Activated naive CD4-positive, alpha-beta T cell (primary cell): Measurements from ENCODE around the gene FBXO4.
A peak's percentile ranks its signal among the peaks of the same experiment; 100 is the strongest.
"Not testable (repeated sequence)": the region's sequence is repeated elsewhere in the genome, so short reads cannot be mapped to it uniquely, and the experiment has no call there.

Experiments
- DNase-seq, 4 experiments: peaks; one replicate each; lab custom pipeline; 2025; lab: John Stamatoyannopoulos, UW

The FBXO4 gene

DNA sequence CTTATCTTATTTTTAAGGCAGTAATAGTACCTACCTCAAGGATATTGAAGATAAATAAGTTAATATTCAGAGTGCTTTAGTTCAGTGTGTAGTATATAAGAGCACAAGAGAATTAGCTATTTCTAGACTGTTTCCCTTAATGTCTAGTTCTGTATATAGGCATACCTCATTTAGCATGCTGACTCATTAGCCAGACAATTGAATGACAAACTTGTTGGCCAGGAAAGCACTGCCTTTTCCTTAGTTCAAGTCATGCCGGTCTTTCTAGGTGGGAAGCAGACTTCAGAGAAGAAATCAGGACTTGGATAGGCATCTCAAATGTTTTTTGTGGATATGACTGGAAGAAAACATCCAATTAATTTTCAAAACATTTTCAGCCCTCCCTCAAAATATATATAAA lies 3.2 kb upstream of the FBXO4 start:
- DNase-seq: no peak

DNA sequence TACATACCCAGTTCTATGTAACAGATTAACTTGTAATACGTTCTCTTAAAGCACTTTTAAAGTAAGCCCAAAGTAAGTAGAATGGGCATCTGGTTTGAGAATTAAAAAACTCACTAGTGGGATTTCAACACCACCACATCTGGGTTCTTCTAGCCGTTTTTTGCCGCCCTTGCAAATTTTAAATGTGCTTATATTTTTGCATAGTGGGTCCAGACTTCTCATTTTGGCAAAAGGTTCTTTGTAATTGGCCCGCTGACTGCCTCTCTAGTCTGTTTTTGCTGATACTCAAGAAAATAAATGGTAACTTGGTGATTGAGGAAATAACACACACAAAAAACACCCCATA lies 582 bp upstream of the FBXO4 start:
- no peak for DNase-seq

DNA sequence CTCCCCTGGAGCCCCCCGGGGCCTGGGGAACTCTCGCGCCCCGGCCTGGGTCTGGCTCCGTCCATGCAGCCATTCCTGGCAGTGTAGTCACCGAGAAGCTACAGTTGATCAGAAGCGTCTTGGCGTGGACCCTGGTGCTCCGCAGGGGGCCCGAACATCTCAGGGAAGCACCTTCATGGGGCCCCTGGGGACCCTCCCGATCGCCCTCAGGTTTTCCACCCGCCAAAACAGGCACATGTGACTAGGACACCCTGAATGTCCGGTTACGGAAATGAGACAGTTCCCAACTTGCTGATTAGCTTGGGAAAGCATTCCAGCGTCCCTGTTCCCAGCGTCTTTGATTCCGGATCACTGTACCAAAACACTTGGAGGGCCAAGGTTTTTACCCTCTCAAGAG lies 472 bp downstream of the FBXO4 start:
- DNase-seq: peak; percentile 9 to 30 (median 28)

DNA sequence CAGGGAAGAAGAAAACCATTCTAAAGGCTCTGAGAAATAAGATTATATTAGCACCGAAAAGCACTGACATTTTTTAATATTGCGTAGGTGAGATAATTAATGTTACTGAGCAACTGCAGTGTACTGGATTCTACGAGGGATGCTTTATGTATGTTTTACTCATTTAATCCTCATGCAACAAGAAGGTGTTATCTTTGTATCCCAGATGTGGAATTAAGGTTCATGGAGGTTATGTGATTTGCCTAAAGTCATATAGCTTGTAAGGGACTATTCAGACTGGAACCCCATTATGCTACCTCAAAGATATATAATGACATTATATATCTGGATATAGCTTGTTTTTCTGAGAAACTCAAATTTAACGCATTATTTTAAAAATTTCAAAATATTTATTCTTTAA lies 2.5 kb downstream of the FBXO4 start:
- DNase-seq: no peak

DNA sequence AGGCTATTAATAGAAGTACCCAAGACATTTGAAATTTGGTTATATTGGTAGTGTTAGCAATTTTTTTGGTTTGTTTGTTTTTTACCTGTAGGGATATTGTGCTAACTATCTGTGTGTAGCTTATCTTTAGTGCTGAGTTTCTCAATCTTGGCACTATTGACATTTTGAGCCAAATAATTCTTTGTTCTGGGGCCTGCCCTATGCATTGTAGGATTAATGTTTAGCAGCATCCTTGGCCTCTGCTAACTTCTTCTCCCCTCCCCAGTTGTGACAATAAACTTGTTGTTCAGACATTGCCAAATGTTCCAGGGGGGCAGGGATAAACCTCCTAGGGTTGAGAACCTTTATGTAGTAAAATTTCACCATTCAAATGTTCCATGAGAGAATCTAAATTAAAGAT lies 4.0 kb downstream of the FBXO4 start:
- DNase-seq: no peak

DNA sequence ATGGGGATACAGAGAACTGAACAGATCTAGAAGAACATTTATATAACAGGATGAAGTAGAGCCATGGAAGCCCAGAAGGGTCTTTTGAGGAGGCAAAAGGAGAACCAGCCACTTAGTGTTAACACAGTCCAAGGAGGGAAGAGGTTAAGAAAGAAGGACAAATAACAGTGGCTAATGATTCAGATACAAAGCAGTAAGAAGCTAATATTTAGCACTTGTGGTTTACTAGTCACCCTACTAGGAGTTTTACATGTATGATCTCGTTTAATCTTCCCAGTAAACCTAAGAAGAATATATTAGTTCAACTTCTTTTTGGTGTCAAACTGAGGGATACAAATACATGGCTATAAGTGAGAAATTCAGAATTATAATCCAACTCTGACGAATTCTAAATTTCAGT lies 7.7 kb downstream of the FBXO4 start:
- no peak for DNase-seq

DNA sequence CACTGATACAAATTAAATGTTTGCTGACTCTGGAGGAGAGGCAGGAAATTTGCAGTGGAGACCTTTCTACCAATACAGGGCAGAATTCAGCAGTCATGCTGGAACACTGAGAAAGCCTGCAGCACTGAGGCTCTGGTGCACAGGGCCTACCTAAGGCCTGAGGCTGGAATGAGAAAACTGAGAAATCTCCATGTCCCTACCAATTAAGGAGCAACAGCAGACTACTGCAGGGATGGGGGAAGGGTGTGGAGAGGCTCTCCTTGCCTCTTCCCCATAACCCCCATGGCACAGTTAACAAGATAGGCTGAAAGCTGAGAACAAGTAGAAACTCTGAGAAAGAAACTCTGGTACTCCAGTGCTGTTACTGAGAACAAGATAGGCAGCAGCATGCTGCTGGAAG lies 10.5 kb downstream of the FBXO4 start:
- no peak for DNase-seq

DNA sequence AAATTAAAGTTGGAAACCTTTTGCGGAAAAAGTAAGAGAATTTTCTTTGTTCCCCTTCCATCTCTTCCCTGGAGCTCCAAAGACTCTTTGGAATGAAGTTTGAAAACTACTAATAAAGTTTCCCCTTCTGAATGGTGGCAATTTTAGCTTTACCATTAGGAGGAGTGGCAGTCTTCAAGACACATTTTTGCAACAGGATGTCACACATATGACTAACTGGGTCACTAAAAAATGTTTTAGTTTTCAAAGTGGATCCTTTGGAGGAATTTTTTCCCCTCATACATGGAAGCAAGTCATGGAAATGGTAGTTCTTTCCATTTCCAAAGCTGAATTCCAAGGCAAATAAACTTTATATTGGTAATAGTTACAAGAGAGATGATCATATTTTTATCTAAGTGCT lies 15.6 kb downstream of the FBXO4 start:
- DNase-seq: no peak

DNA sequence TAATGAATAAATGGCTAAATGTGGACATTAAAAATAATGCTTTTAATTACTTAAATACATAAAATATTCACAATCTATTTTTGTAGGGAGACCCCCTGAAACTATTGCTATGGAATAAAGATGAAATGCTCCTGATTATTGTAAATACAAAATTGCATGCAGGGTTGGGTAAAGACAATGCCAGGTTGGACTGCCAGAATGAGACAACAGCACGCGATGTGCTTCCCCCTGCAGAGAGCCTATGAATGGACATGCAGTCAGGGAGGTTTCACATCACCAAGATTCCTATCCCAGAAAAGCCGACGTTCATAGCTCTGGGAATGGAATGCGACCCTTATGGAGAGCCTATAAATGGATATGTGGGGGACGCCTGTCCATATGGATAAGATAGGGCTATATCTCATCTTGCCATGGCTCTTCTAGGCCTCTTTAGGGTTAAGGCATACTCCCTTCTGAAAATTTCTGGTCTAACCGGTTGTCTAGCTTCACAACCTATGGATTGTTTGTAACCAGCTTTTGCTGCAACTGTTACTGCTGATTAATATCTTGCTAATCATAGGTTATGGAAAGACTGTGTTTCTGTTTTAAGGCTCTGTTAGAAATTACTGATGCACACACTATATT lies 20.4 kb downstream of the FBXO4 start:
- not testable (repeated sequence) for DNase-seq

DNA sequence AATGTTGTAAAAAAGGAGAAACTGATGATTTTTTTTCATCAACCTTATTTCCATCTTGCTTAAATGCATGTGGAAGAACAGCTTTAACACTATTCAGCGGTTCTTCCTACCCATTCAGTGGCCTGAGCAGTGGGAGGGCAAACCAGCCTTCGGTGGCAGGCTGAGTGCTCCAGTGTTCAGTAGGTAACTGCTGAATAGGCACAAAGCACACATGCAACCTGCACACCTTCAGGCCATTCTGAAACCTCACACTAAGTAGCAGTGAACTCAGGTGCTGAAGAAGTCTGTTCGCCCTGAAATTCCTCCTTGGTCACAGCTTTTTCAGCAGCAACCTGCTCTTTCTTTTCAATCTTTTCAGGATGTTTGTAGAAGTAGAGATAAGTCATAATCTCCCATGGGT lies 26.1 kb downstream of the FBXO4 start:
- no peak for DNase-seq

DNA sequence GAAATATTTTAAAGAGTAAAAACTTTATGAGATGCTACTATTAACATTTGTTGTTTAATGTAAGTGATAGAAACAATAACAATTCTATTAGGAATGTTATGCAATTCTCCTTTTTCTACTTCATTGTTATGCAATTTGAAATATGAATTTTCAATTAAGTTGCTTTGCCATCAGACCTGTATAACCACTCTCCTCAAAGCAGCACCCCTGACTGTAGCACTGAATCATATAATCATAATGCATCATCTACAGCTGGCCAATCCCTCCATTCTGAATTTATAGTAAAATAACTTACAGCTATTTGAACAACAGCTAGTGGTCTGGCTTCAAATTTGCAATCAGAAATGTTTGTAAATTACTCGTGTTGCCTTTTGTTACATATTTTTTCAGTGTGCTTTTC lies 29.2 kb downstream of the FBXO4 start:
- DNase-seq: no peak

DNA sequence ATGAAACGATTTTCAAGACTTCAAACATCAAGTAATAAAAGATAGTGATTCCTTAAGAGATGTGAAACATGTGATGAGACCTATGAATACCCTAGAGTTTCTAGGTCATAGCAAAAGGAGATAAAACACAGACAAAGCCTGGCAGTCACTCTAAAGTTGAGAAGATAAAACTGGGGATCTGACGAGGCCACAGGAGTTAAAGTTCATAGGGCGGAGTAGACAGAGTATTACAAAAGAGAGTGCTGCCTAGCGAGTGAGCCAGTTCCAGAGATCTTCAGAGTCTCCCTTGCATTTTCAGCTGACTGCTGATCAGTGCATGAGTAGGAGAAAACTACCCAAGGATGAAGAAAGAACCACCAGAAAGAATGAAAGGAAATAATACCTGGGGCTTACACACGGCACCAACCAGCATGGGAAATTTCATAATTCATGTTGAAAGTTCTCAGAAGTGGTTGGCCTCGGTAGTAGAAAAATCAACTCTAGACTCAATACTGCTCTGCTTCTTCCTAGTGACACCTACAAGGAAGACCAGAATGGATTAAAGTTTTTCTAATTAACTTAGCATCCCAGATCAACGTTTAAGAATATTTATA lies 30.4 kb downstream of the FBXO4 start:
- no peak for DNase-seq

DNA sequence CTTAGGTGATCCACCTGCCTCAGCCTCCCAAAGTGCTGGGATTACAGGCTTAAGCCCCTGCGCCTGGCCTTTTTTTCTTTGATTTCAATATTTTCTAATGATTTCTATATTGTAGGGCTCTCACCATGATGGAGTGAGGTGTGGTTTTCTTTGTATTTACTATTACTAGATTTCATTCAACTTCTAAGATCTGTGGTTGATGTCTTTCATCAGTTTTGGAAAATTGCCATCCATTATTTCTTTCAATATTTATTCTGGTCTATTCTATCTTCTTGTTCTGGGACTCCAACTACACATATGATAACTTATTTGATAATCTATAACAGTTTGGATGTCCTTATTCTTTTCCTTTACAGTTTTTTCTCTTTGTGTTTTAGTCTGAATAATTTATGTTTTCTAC lies 31.9 kb downstream of the FBXO4 start:
- no peak for DNase-seq

DNA sequence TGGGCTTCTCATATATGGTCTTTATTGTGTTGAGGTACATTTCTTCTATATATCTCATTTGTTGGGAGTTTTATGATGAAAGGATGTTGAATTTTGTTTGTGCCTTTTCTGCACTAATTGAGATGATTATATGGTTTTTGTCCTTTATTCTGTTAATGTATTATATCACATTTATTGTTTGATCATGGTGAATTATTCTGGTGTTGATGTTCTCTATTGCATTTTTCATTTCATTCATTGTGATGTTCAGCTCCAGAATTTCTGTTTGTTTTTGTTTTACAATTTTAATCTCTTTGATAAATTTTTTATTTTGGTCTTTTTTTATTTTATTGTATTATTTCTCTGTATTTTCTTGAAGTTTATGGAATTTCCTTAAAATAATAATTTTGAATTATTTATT lies 35.4 kb downstream of the FBXO4 start:
- DNase-seq: no peak

DNA sequence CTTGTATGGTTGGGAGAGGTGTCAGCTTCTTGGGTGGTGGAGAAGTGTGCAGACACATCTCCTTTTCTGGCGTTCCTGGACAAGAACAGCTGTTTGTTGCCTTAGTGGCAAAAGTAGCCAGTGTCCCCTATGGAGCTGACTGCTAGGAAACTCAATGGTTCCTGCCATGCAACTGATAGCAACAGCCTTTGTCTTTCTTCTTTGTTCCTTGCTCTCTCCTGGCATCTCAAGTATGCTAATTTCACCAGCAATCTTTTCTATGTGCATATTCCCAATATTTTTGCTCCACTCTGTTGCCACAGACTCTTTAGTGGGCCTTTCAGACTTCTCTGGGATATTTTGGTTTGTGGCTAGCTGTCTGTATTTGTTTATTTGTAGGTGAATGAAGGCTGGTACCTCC lies 36.7 kb downstream of the FBXO4 start:
- no peak for DNase-seq

DNA sequence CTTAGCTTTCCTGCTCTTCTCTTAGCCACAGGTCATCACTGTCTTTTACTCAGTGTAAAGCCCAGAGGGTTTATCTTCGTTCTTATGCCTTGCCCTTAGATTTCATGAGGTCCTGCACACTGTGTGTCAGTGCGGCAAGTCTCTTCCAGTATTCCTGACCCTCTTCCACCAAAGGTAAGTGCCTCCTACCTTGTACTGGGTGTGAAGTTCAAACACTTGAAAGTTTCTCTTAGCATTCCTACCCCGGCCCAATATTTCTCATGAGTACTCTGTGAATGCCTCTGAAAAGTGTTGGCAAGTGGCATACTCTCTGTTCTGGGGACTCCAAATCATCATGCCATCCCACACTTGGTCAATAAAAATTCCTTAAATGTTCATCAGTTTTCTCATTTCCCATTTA lies 37.4 kb downstream of the FBXO4 start:
- no peak for DNase-seq

DNA sequence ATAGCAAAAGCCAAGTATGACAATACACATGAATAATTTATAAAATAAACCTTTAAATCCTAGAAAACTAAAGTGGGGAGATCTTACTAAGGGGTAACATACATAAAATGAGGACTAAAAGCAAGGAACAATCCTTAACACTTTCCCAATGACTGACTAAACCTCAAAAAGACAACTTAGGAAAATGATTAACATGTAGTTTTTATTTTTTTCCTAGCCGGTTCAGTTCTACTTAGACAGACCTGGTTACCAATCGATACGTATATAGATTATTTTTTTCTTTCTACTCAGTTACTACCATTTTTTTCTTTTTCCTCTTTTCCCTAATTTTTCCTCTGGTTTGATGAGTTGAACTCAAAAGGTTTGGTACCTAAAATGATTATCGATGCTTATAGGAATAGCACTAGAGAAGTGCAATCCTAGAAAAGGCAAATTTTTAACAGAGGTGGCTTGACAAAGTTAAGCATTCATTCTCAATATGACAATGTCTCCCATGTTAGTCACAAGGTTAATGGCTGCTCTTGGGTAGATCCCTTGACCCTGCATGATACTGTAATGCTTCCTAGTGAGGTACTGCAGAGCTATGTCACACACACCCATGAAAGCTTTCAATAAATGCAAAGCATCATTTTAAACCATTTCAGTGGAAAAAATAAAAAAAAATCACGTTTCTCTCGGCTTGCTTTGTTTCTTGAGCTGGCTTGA lies 41.5 kb downstream of the FBXO4 start:
- DNase-seq: no peak

DNA sequence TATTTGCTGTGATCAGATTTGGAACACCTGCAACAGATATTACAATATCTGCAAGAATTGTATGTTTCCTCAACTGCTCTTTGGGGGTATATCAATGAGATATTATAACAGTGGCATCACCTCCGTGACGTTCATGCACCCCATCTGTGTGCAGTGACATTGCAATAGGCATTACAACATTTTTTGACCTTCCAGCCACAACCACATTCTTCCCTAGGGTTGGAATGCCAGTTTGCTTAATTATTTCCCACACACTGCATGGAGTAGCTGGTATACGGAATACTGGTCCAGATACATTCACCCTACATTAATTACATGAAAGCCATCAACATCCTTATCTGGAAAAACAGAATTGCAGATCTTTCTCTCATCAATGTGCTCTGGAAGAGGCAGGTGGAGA lies 42.3 kb downstream of the FBXO4 start:
- DNase-seq: no peak

DNA sequence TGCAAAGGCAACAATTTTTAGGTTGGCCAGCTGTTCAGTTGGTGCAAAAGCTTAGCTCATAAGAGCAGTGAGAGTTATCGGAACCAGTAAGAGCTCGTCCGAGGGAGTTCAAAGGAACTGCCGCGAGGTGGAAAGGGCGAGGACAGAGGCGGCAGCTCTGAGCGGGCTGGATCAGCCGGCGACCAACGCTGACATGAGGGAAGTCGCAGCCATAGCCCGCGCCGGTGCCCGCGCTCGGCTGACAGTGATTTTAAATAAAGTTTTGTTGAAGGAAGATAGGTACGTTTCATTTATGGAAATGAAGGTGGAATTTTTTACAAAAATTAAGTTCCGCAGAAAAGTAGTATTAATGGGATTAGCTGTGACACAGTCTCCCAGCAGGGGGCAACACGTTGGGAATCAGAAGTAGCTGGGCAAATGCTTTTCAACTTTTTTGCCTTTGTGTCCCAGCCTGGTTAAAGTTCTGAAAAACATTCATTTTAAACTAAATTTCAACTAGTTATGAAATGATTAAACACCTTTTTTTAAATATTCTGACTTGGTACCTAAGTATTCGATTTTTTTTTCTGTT lies 43.2 kb downstream of the FBXO4 start:
- no peak for DNase-seq

DNA sequence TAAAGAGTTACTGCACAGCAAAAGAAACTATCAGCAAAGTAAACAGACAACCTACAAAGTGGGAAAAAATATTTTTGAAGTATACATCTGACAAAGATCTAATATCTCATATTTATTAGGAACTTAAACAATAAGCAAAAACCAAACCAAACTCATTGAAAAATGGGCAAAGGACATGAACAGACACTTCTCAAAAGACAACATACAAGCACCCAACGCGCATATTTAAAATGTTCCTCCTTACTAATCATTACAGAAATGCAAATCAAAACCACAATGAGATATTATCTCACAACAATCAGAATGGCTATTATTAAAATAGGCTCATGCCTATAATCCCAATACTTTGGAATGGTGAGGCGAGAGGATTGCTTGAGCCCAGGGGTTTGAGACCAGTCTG lies 48.0 kb downstream of the FBXO4 start:
- DNase-seq: no peak

DNA sequence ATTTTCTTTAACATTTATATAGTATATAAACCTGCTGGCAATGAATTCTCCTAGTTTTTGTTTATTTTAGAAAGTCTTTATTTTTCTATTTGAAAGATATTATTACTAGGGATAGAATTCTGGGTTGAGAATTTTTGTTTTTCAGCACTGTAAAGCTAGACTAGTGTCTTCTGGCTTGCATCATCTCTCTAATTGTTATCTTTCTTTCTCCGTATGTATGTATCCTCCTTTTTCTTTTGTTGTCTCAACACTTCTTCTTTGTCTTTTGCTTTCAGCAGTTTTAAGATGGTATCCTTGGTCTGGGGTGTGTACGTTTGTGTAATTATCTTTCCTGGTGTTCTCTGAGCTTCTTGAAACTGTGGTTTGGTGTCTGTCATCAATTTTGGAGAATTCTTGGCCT lies 48.8 kb downstream of the FBXO4 start:
- no peak for DNase-seq

DNA sequence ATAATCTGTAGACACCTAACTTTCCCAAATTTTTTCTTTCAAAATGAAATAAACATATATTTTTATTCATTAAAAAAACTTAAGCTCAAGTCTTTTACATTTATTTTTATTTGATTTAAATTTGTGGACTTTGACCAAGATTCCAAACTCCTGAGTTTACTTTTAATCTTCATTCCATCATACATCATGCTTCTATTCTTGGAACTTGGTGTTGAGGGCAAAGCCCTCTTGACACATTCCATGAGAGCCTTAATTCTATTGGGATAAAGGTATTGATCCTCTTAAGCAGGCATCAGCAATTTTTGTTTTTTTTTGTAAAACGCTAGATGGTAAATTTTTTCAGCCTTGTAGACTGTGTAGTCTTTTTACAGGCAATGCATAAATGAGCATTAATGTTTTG lies 53.6 kb downstream of the FBXO4 start:
- DNase-seq: no peak

DNA sequence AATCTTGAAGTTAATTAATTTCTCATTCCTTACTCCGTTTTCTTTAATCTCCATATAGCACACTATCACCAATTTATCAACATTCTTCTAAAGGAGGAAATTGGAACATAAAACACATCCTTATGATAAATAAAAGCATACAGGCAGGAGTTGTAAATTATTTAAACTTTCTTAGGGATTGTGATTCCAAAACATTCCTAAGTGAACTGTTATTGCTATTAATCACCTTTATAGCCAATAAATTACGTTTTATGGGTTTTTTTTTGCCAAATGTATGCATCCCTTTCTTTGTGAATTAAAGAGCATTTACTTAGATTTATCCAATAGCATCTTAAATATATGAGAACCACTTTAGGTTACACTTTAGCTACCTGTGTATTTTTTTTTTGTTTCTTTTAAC lies 55.3 kb downstream of the FBXO4 start:
- DNase-seq: no peak

DNA sequence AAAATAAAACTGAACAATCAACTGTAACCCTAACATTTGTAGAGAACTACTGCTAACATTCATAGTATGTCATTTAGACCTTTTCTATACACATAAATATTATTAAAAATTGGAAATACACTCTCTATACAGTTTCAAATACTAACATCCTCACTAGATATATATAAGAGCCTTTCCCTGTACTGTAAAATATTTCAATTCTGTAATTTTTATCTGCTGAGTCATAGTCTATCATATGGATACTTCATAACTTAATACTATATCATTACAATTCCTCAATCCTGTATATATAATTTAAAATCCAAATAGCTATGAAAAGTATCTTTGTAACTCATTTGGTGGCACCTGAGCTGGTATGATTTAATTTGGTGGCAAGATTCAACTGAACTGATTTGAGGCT lies 55.8 kb downstream of the FBXO4 start:
- DNase-seq: no peak
